ENCODE measurements around the gene DGKB. TPM values are rescaled to one million over a fixed set of nuclear protein-coding genes. Genes with fewer than 3 reads are reported as not detected.

The DGKB gene
- total RNA-seq, 2 experiments from 2014 or later = not detected

GRCh38 chr7:14156436-14156835, 746.1 kb downstream of the DGKB start:
- Mint-ChIP-seq H3K4me3 (no peak overlapping the region), H3K27me3 (no peaks in the 10 kb centered on the region), H3K27ac (no peak overlapping the region), H3K9me3 (peaks cover 3% of the 10 kb centered on the region), H3K36me3 (no peaks in the 10 kb centered on the region), H3K4me1 (ENCODE audit: low read depth) (peaks cover 4% of the 10 kb centered on the region)
- ChIA-PET CTCF (no interaction called here), POLR2A (no interaction called here)
- no peak for DNase-seq
- intact Hi-C loops (cut with micrococcal nuclease) = no loop called here

- intact Hi-C loops (cut with micrococcal nuclease) = no loop called here
- Mint-ChIP-seq H3K4me1 (ENCODE audit: low read depth) (peaks cover 4% of the 10 kb centered on the region), H3K4me3 (no peak overlapping the region), H3K27me3 (no peaks in the 10 kb centered on the region), H3K27ac (no peak overlapping the region), H3K9me3 (no peaks in the 10 kb centered on the region), H3K36me3 (no peaks in the 10 kb centered on the region)
- DNase-seq = no peak
- POLR2A ChIA-PET = no interaction called here
- CTCF ChIA-PET = no interaction called here
These were observed 753.6 kb downstream of the DGKB start for GRCh38 chr7:14148974-14149373.

GRCh38 chr7:14147532-14147931, 755.0 kb downstream of the DGKB start:
- H3K27ac Mint-ChIP-seq = no peak overlapping the region
- ChIA-PET CTCF (no interaction called here), POLR2A (no interaction called here)
- no peak for DNase-seq
- H3K9me3 Mint-ChIP-seq = no peaks in the 10 kb centered on the region
- H3K4me3 Mint-ChIP-seq = no peak overlapping the region
- H3K4me1 Mint-ChIP-seq (ENCODE audit: low read depth) = peaks cover 4% of the 10 kb centered on the region
- intact Hi-C loops (cut with micrococcal nuclease) = no loop called here
- H3K27me3 Mint-ChIP-seq = no peaks in the 10 kb centered on the region
- no peaks in the 10 kb centered on the region for H3K36me3 Mint-ChIP-seq

GRCh38 chr7:14144538-14144937, 758.0 kb downstream of the DGKB start:
- Mint-ChIP-seq H3K36me3 (no peaks in the 10 kb centered on the region), H3K27ac (no peak overlapping the region), H3K4me1 (ENCODE audit: low read depth) (no peaks in the 10 kb centered on the region), H3K4me3 (no peak overlapping the region), H3K9me3 (no peaks in the 10 kb centered on the region), H3K27me3 (no peaks in the 10 kb centered on the region)
- intact Hi-C loops (cut with micrococcal nuclease) = no loop called here
- ChIA-PET POLR2A (no interaction called here), CTCF (interaction anchor here (0.7 kb wide), 1 partner anchor 99 kb away, joined by 3 read pairs; no protein-coding TSS in a partner anchor)
- DNase-seq = no peak

- intact Hi-C loops (cut with micrococcal nuclease) = no loop called here
- Mint-ChIP-seq H3K36me3 (no peaks in the 10 kb centered on the region), H3K9me3 (no peaks in the 10 kb centered on the region), H3K27ac (no peak overlapping the region), H3K4me3 (no peak overlapping the region), H3K4me1 (ENCODE audit: low read depth) (no peaks in the 10 kb centered on the region), H3K27me3 (no peaks in the 10 kb centered on the region)
- CTCF ChIA-PET = interaction anchor here (0.7 kb wide), 2 partner anchors 99 to 1198 kb away, joined by 3 read pairs; no protein-coding TSS in a partner anchor
- POLR2A ChIA-PET = no interaction called here
- no peak for DNase-seq
These were observed 758.4 kb downstream of the DGKB start for GRCh38 chr7:14144109-14144508.

- no peaks in the 10 kb centered on the region for H3K27me3 Mint-ChIP-seq
- H3K27ac Mint-ChIP-seq = no peak overlapping the region
- intact Hi-C loops (cut with micrococcal nuclease) = no loop called here
- no peaks in the 10 kb centered on the region for H3K4me1 Mint-ChIP-seq (ENCODE audit: low read depth)
- no peak overlapping the region for H3K4me3 Mint-ChIP-seq
- ChIA-PET CTCF (no interaction called here), POLR2A (no interaction called here)
- H3K36me3 Mint-ChIP-seq = no peaks in the 10 kb centered on the region
- H3K9me3 Mint-ChIP-seq = no peaks in the 10 kb centered on the region
- DNase-seq = no peak
These were observed 764.9 kb downstream of the DGKB start for GRCh38 chr7:14137676-14138075.

- POLR2A ChIA-PET = no interaction called here
- intact Hi-C loops (cut with micrococcal nuclease) = no loop called here
- no peaks in the 10 kb centered on the region for H3K9me3 Mint-ChIP-seq
These were observed 768.8 kb downstream of the DGKB start for GRCh38 chr7:14133752-14134151.

GRCh38 chr7:14125998-14126397, 776.6 kb downstream of the DGKB start:
- no peaks in the 10 kb centered on the region for H3K27me3 Mint-ChIP-seq
- H3K4me3 Mint-ChIP-seq = no peak overlapping the region
- no peaks in the 10 kb centered on the region for H3K36me3 Mint-ChIP-seq
- CTCF ChIA-PET = no interaction called here
- H3K9me3 Mint-ChIP-seq = no peaks in the 10 kb centered on the region
- H3K4me1 Mint-ChIP-seq (ENCODE audit: low read depth) = no peaks in the 10 kb centered on the region
- intact Hi-C loops (cut with micrococcal nuclease) = no loop called here
- DNase-seq = no peak
- POLR2A ChIA-PET = no interaction called here
- no peak overlapping the region for H3K27ac Mint-ChIP-seq

More at GRCh38 chr7:14133752-14134151, 768.8 kb downstream of the DGKB start:
- no peak overlapping the region for H3K4me3 Mint-ChIP-seq
- no peaks in the 10 kb centered on the region for H3K4me1 Mint-ChIP-seq (ENCODE audit: low read depth)
- H3K27ac Mint-ChIP-seq = no peak overlapping the region
- CTCF ChIA-PET = no interaction called here
- H3K36me3 Mint-ChIP-seq = no peaks in the 10 kb centered on the region
- H3K27me3 Mint-ChIP-seq = no peaks in the 10 kb centered on the region
- no peak for DNase-seq

- POLR2A ChIA-PET = no interaction called here
These were observed 777.8 kb downstream of the DGKB start for GRCh38 chr7:14124716-14125115.

GRCh38 chr7:14123923-14124322, 778.6 kb downstream of the DGKB start:
- H3K36me3 Mint-ChIP-seq = no peaks in the 10 kb centered on the region
- H3K27me3 Mint-ChIP-seq = no peaks in the 10 kb centered on the region
- intact Hi-C loops (cut with micrococcal nuclease) = no loop called here
- no peaks in the 10 kb centered on the region for H3K4me1 Mint-ChIP-seq (ENCODE audit: low read depth)
- no peak overlapping the region for H3K27ac Mint-ChIP-seq
- H3K4me3 Mint-ChIP-seq = no peak overlapping the region
- DNase-seq = no peak
- no peaks in the 10 kb centered on the region for H3K9me3 Mint-ChIP-seq
- CTCF ChIA-PET = no interaction called here
- POLR2A ChIA-PET = no interaction called here

More at GRCh38 chr7:14124716-14125115, 777.8 kb downstream of the DGKB start:
- H3K27ac Mint-ChIP-seq = no peak overlapping the region
- no peak overlapping the region for H3K4me3 Mint-ChIP-seq
- H3K36me3 Mint-ChIP-seq = no peaks in the 10 kb centered on the region
- no peaks in the 10 kb centered on the region for H3K4me1 Mint-ChIP-seq (ENCODE audit: low read depth)
- H3K27me3 Mint-ChIP-seq = no peaks in the 10 kb centered on the region
- CTCF ChIA-PET = no interaction called here
- DNase-seq = no peak
- H3K9me3 Mint-ChIP-seq = no peaks in the 10 kb centered on the region
- intact Hi-C loops (cut with micrococcal nuclease) = no loop called here

- Mint-ChIP-seq H3K9me3 (no peaks in the 10 kb centered on the region), H3K36me3 (no peaks in the 10 kb centered on the region), H3K4me3 (no peak overlapping the region), H3K4me1 (ENCODE audit: low read depth) (no peaks in the 10 kb centered on the region), H3K27me3 (no peaks in the 10 kb centered on the region), H3K27ac (no peak overlapping the region)
- intact Hi-C loops (cut with micrococcal nuclease) = no loop called here
- ChIA-PET POLR2A (no interaction called here), CTCF (no interaction called here)
- DNase-seq = no peak
These were observed 786.9 kb downstream of the DGKB start for GRCh38 chr7:14115701-14116100.

- H3K9me3 Mint-ChIP-seq = no peaks in the 10 kb centered on the region
- DNase-seq = no peak
- intact Hi-C loops (cut with micrococcal nuclease) = no loop called here
- peaks cover 3% of the 10 kb centered on the region for H3K27me3 Mint-ChIP-seq
- ChIA-PET CTCF (no interaction called here), POLR2A (no interaction called here)
- no peaks in the 10 kb centered on the region for H3K36me3 Mint-ChIP-seq
- H3K27ac Mint-ChIP-seq = no peak overlapping the region
- no peak overlapping the region for H3K4me3 Mint-ChIP-seq
- no peaks in the 10 kb centered on the region for H3K4me1 Mint-ChIP-seq (ENCODE audit: low read depth)
These were observed 797.7 kb downstream of the DGKB start for GRCh38 chr7:14104861-14105260.

- ChIA-PET POLR2A (no interaction called here), CTCF (no interaction called here)
- Mint-ChIP-seq H3K36me3 (no peaks in the 10 kb centered on the region), H3K27ac (no peak overlapping the region), H3K9me3 (no peaks in the 10 kb centered on the region), H3K4me3 (no peak overlapping the region), H3K27me3 (peaks cover 2% of the 10 kb centered on the region), H3K4me1 (ENCODE audit: low read depth) (no peaks in the 10 kb centered on the region)
- no peak for DNase-seq
- intact Hi-C loops (cut with micrococcal nuclease) = no loop called here
These were observed 806.4 kb downstream of the DGKB start for GRCh38 chr7:14096159-14096558.
